Measurements from ENCODE around the gene INS.

INS gene

GRCh38 chr11:2155511-2155910, 5.5 kb downstream of the INS start:
- no peak for DNase-seq (ENCODE audit: low read depth)
- no peak overlapping the region for H3K4me3 ChIP-seq (ENCODE audit: low read length)
- TF ChIP-seq CTCF (conservative IDR thresholded peaks at IDR 0.05; ENCODE audit: low read length): no peak

- no peak overlapping the region for H3K4me3 ChIP-seq (ENCODE audit: low read length)
These were observed 6.1 kb downstream of the INS start for GRCh38 chr11:2154889-2155288.

GRCh38 chr11:2154195-2154585, 6.8 kb downstream of the INS start:
- H3K4me3 ChIP-seq (ENCODE audit: low read length): no peak overlapping the region
- no peak for TF ChIP-seq CTCF (conservative IDR thresholded peaks at IDR 0.05; ENCODE audit: low read length)
- no peak for DNase-seq (ENCODE audit: low read depth)

More at GRCh38 chr11:2154889-2155288, 6.1 kb downstream of the INS start:
- no peak for TF ChIP-seq CTCF (conservative IDR thresholded peaks at IDR 0.05; ENCODE audit: low read length)
- no peak for DNase-seq (ENCODE audit: low read depth)

GRCh38 chr11:2153581-2154194, 7.3 kb downstream of the INS start:
- no peak for DNase-seq (ENCODE audit: low read depth)
- no peak overlapping the region for H3K4me3 ChIP-seq (ENCODE audit: low read length)
- TF ChIP-seq CTCF (conservative IDR thresholded peaks at IDR 0.05; ENCODE audit: low read length): no peak

GRCh38 chr11:2151500-2152257, 9.3 kb downstream of the INS start:
- H3K4me3 ChIP-seq (ENCODE audit: low read length): no peak overlapping the region

GRCh38 chr11:2149864-2150847, 10.9 kb downstream of the INS start:
- TF ChIP-seq CTCF (conservative IDR thresholded peaks at IDR 0.05; ENCODE audit: low read length): peak; percentile 63
- DNase-seq (ENCODE audit: low read depth): peak; percentile 47
- H3K4me3 ChIP-seq (ENCODE audit: low read length): no peak overlapping the region

More at GRCh38 chr11:2151500-2152257, 9.3 kb downstream of the INS start:
- peak; percentile 58 for DNase-seq (ENCODE audit: low read depth)
- TF ChIP-seq CTCF (conservative IDR thresholded peaks at IDR 0.05; ENCODE audit: low read length): peak; percentile 75

All from AG10803 (cell line).